ENCODE measurements around the gene TOR2A. TPM values are rescaled to one million over a fixed set of nuclear protein-coding genes. Genes with fewer than 3 reads are reported as not detected.

Gene TOR2A
- total and polyA plus RNA-seq, 9 of the 15 experiments (the other 6 are each of a cell fraction or from before 2014, with no cell fraction given) = 0.80 to 25.9 (median 11.1) TPM

DNA sequence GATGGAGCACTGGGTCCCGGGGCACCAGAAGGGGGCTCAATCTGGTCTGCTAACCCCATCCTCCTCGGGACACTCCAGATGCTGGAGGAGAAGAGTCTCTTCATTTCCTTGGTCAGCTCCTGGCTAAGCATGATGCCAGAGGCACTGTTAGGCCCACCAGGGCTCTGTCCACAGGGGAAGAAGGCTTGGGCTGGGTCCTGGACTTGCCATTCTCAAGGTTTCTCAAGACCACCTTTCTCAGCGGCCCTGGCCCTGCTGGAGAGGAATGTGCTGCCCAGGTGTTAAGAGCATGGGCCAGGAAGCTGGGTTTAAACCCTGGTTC, 35.5 kb upstream of the TOR2A start:
- TF ChIP-seq ERF (CRISPR knock-in tag; IDR thresholded peaks at IDR 0.05) (no peak), SMARCA5 (IDR thresholded peaks at IDR 0.05) (0 out of 2 replicates have a peak, but pooled peaks have one; percentile 26), ZFX (CRISPR knock-in tag; IDR thresholded peaks at IDR 0.05) (peak; percentile 35; the same call in 1 of the 2 replicates), LCOR (CRISPR knock-in tag; IDR thresholded peaks at IDR 0.05) (0 out of 2 replicates have a peak, but pooled peaks have one; percentile 5), KDM1A (IDR thresholded peaks at IDR 0.05) (0 out of 4 replicates have a peak, but pooled peaks of 1 of the 2 experiments have one; percentile 61), RHOXF2B (CRISPR knock-in tag; conservative IDR thresholded peaks at IDR 0.05) (no peak), RBBP5 (IDR thresholded peaks at IDR 0.05; ENCODE audit: borderline replicate concordance, insufficient read depth, low read length, poor library complexity, severe bottlenecking) (peak; percentile 18)
- TF ChIP-seq, protein P1, sequence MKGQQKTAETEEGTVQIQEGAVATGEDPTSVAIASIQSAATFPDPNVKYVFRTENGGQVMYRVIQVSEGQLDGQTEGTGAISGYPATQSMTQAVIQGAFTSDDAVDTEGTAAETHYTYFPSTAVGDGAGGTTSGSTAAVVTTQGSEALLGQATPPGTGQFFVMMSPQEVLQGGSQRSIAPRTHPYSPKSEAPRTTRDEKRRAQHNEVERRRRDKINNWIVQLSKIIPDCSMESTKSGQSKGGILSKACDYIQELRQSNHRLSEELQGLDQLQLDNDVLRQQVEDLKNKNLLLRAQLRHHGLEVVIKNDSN (CRISPR knock-in tag; IDR thresholded peaks at IDR 0.05) = peak; percentile 50; the same call in 1 of the 2 replicates
- Histone ChIP-seq H3K4me1 (replicated peaks in 1 of 2; ENCODE audit: control insufficient read depth in 2 of 2, insufficient read depth in 2 of 2, low read length in 2 of 2) (peaks cover 17 to 28% of the 10 kb centered on the region in 2 experiments), H3K27me3 (ENCODE audit: control insufficient read depth in 2 of 2, insufficient read depth in 2 of 2, low read length in 2 of 2) (no peaks in the 10 kb centered on the region), H3K4me3 (peak overlapping the region; percentile 55), H4K20me1 (replicated peaks; ENCODE audit: control insufficient read depth, insufficient read depth, low read length) (no peaks in the 10 kb centered on the region), H3K27ac (ENCODE audit: extremely low read depth, low read depth, low read length) (peak overlapping the region; percentile 32; the same call in 1 of the 3 replicates), H3K4me2 (ENCODE audit: insufficient read depth, low read length) (peak overlapping the region; percentile 79), H2AFZ (ENCODE audit: low read depth, low read length) (peak overlapping the region; percentile 76; the same call in 1 of the 2 replicates), H3K9me1 (ENCODE audit: control insufficient read depth, insufficient read depth, low read length) (no peaks in the 10 kb centered on the region), H3K79me2 (ENCODE audit: control insufficient read depth, insufficient read depth, low read length) (no peaks in the 10 kb centered on the region), H3K9ac (ENCODE audit: insufficient read depth in 1 of 2, low read depth in 2 of 2, low read length in 2 of 2) (peak overlapping the region; percentile 23 to 86; a peak in 2 of 4 replicates), H3K36me3 (ENCODE audit: control insufficient read depth, insufficient read depth, low read length) (no peaks in the 10 kb centered on the region), H3K9me3 (replicated peaks; ENCODE audit: control insufficient read depth, insufficient read depth, low read depth, low read length) (no peaks in the 10 kb centered on the region)
- 35% methylated on average over 3 of the region's 3 CpGs for WGBS (ENCODE audit: insufficient coverage, low coverage, missing lambda C conversion rate)
- DNase-seq (ENCODE audit: extremely low read depth in 1 of 4, low spot score in 3 of 4) = no peak
- in situ Hi-C loops (cut with MboI) = loop anchor here (25.0 kb wide), 1 partner anchor 592 kb away; the partner anchor contains the start of gene URM1
- ATAC-seq = no peak
- CTCF ChIA-PET (ENCODE audit: low intra/inter-chr PET ratio) = interaction anchor here (1.3 kb wide), 1 partner anchor 15 kb away, joined by 3 read pairs; no protein-coding TSS in a partner anchor
- BruUV-seq (replicated peaks) = no TSS peak
- FAIRE-seq = no peak
- POLR2A ChIA-PET = interaction anchor here (0.7 to 2.1 kb wide), 9 partner anchors 8 to 108 kb away, joined by 4 to 8 read pairs (median 4); partner anchors contain the start of gene CDK9
- intact Hi-C loops (cut with micrococcal nuclease) = no loop called here
